ENCODE results near the gene ANKRD24.
"Not testable (repeated sequence)": the region's sequence is repeated elsewhere in the genome, so short reads cannot be mapped to it uniquely, and the experiment has no call there.

ANKRD24 gene

GRCh38 chr19:4267901-4268815 lies 85.7 kb downstream of the ANKRD24 start:
- no peak for DNase-seq (ENCODE audit: low read depth)

- no peak for DNase-seq (ENCODE audit: low read depth)
Observed at GRCh38 chr19:4268816-4269430, 86.4 kb downstream of the ANKRD24 start.

GRCh38 chr19:4272894-4273293 lies 90.4 kb downstream of the ANKRD24 start:
- DNase-seq (ENCODE audit: low read depth), result no peak

- DNase-seq (ENCODE audit: low read depth), result not testable (repeated sequence)
Observed at GRCh38 chr19:4274321-4274686, 91.8 kb downstream of the ANKRD24 start.

All from GM04504 (cell line).